ENCODE data around the gene CHKA.

DNA sequence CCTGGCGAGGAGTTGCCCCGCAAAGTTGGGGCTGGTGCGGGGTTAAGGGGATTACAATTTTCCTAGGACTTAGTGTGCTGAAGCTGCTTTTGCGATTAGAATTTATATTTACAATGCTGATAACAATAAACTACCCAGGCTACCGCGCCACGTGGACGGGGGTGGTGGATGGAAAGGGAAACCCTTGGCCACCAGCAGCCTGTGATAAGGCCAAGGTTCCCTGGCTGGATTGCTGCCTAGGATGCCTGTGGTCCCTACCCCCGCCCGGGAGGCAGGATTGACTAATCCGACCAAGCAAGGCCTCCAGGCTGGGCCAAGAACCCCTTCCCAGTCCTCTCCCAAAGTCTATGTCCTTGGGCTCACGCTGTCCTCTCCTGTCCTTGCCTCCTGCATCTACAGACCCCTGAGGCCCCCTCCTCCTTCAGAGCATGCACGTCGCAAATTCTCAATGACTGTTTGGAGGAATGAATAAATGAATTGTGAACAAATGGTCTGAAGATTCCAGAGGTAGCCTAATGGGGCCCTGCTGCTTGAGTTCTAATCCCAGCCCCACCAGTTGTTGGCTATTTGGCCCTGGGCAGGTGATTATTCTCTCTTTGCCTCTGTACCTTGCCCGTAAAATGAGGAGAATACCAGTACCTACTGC is 7.6 kb upstream of the CHKA start:
- TF ChIP-seq, protein P1, sequence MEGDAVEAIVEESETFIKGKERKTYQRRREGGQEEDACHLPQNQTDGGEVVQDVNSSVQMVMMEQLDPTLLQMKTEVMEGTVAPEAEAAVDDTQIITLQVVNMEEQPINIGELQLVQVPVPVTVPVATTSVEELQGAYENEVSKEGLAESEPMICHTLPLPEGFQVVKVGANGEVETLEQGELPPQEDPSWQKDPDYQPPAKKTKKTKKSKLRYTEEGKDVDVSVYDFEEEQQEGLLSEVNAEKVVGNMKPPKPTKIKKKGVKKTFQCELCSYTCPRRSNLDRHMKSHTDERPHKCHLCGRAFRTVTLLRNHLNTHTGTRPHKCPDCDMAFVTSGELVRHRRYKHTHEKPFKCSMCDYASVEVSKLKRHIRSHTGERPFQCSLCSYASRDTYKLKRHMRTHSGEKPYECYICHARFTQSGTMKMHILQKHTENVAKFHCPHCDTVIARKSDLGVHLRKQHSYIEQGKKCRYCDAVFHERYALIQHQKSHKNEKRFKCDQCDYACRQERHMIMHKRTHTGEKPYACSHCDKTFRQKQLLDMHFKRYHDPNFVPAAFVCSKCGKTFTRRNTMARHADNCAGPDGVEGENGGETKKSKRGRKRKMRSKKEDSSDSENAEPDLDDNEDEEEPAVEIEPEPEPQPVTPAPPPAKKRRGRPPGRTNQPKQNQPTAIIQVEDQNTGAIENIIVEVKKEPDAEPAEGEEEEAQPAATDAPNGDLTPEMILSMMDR (conservative IDR thresholded peaks at IDR 0.05; ENCODE audit: low read depth in 2 of 2), result no peak
- TF ChIP-seq POLR2AphosphoS5 (IDR thresholded peaks at IDR 0.05; ENCODE audit: low read depth) (no peak), STAT1 (IDR thresholded peaks at IDR 0.05; ENCODE audit: unreplicated experiment) (no peak), CREB1 (CRISPR knock-in tag; IDR thresholded peaks at IDR 0.05; ENCODE audit: low read depth) (no peak), EZH2phosphoT487 (IDR thresholded peaks at IDR 0.05; ENCODE audit: unreplicated experiment) (no peak), ZNF331 (CRISPR knock-in tag; IDR thresholded peaks at IDR 0.05; ENCODE audit: low read depth) (no peak), NANOG (IDR thresholded peaks at IDR 0.05; ENCODE audit: borderline replicate concordance) (no peak)
- TF ChIP-seq, protein P2, sequence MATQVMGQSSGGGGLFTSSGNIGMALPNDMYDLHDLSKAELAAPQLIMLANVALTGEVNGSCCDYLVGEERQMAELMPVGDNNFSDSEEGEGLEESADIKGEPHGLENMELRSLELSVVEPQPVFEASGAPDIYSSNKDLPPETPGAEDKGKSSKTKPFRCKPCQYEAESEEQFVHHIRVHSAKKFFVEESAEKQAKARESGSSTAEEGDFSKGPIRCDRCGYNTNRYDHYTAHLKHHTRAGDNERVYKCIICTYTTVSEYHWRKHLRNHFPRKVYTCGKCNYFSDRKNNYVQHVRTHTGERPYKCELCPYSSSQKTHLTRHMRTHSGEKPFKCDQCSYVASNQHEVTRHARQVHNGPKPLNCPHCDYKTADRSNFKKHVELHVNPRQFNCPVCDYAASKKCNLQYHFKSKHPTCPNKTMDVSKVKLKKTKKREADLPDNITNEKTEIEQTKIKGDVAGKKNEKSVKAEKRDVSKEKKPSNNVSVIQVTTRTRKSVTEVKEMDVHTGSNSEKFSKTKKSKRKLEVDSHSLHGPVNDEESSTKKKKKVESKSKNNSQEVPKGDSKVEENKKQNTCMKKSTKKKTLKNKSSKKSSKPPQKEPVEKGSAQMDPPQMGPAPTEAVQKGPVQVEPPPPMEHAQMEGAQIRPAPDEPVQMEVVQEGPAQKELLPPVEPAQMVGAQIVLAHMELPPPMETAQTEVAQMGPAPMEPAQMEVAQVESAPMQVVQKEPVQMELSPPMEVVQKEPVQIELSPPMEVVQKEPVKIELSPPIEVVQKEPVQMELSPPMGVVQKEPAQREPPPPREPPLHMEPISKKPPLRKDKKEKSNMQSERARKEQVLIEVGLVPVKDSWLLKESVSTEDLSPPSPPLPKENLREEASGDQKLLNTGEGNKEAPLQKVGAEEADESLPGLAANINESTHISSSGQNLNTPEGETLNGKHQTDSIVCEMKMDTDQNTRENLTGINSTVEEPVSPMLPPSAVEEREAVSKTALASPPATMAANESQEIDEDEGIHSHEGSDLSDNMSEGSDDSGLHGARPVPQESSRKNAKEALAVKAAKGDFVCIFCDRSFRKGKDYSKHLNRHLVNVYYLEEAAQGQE (IDR thresholded peaks at IDR 0.05; ENCODE audit: unreplicated experiment), result no peak
